Measurements from ENCODE around the gene TRIM6. TPM values are rescaled to one million over a fixed set of nuclear protein-coding genes. Genes with fewer than 3 reads are reported as not detected.
"Not testable (repeated sequence)": the region's sequence is repeated elsewhere in the genome, so short reads cannot be mapped to it uniquely, and the experiment has no call there.

The TRIM6 gene
- total RNA-seq, 1 experiment from 2014 or later: 0.75 TPM

DNA sequence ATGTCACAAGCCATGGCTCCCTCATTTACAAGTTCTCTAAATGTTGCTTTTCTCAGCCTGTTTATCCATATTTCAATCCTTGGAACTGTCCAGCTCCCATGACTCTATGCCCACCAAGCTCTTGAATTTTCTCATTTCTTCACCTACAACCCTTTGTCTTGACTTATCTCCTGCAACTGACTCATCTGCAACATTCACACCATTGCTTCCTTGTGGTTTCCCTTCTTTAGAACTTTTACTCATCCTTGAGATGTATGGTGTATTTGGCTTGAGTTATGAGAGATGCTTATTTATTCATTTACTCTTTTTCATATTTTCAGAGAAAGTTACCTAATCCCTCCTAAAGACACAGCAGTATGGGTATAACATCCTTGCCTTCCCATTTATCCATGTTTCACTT is 47.1 kb downstream of the TRIM6 start:
- TF ChIP-seq, protein P1, sequence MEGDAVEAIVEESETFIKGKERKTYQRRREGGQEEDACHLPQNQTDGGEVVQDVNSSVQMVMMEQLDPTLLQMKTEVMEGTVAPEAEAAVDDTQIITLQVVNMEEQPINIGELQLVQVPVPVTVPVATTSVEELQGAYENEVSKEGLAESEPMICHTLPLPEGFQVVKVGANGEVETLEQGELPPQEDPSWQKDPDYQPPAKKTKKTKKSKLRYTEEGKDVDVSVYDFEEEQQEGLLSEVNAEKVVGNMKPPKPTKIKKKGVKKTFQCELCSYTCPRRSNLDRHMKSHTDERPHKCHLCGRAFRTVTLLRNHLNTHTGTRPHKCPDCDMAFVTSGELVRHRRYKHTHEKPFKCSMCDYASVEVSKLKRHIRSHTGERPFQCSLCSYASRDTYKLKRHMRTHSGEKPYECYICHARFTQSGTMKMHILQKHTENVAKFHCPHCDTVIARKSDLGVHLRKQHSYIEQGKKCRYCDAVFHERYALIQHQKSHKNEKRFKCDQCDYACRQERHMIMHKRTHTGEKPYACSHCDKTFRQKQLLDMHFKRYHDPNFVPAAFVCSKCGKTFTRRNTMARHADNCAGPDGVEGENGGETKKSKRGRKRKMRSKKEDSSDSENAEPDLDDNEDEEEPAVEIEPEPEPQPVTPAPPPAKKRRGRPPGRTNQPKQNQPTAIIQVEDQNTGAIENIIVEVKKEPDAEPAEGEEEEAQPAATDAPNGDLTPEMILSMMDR (IDR thresholded peaks at IDR 0.05; ENCODE audit: unreplicated experiment): no peak
- ChIA-PET CTCF (no interaction called here), POLR2A (no interaction called here)
- Mint-ChIP-seq H3K27me3 (ENCODE audit: insufficient read depth, unreplicated experiment) (no peaks in the 10 kb centered on the region), H3K36me3 (ENCODE audit: insufficient read depth, unreplicated experiment) (no peaks in the 10 kb centered on the region), H3K9me3 (ENCODE audit: unreplicated experiment) (no peaks in the 10 kb centered on the region), H3K4me3 (ENCODE audit: unreplicated experiment) (no peak overlapping the region), H3K4me1 (ENCODE audit: insufficient read depth, unreplicated experiment) (no peaks in the 10 kb centered on the region), H3K27ac (ENCODE audit: low read depth, unreplicated experiment) (no peak overlapping the region)
- no TSS peak for BruUV-seq (replicated peaks)
- DNase-seq (ENCODE audit: unreplicated experiment): no peak
- intact Hi-C loops (cut with micrococcal nuclease): no loop called here

DNA sequence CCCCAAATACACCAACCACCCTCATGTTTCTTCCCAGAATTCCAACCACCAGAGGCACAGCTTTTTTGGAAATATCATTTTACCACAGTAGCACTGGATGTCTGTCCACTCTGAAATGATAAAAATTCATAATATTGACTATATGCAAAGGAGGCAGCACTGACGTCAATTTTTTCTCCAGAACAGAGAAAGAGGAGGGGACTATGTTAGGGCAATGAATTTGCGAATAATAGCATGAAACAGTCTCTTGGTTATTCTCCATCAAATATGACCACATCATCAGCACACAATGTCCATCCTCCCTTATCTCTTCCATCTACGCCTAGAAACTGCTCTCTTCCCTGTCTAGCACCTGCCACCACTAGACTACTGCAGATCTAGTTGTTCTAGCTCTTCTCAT is 49.7 kb downstream of the TRIM6 start:
- DNase-seq (ENCODE audit: unreplicated experiment): no peak
- H3K36me3 Mint-ChIP-seq (ENCODE audit: insufficient read depth, unreplicated experiment): no peaks in the 10 kb centered on the region
- no TSS peak for BruUV-seq (replicated peaks)
- ChIA-PET POLR2A (no interaction called here), CTCF (interaction anchor here (0.6 to 1.3 kb wide), 4 partner anchors 61 to 245 kb away, joined by 3 to 4 read pairs (median 3); no protein-coding TSS in a partner anchor)
- TF ChIP-seq, protein P1 (IDR thresholded peaks at IDR 0.05; ENCODE audit: unreplicated experiment): no peak
- H3K4me1 Mint-ChIP-seq (ENCODE audit: insufficient read depth, unreplicated experiment): no peaks in the 10 kb centered on the region
- intact Hi-C loops (cut with micrococcal nuclease): no loop called here
- H3K4me3 Mint-ChIP-seq (ENCODE audit: unreplicated experiment): no peak overlapping the region
- no peak overlapping the region for H3K27ac Mint-ChIP-seq (ENCODE audit: low read depth, unreplicated experiment)
- no peaks in the 10 kb centered on the region for H3K9me3 Mint-ChIP-seq (ENCODE audit: unreplicated experiment)
- H3K27me3 Mint-ChIP-seq (ENCODE audit: insufficient read depth, unreplicated experiment): no peaks in the 10 kb centered on the region

DNA sequence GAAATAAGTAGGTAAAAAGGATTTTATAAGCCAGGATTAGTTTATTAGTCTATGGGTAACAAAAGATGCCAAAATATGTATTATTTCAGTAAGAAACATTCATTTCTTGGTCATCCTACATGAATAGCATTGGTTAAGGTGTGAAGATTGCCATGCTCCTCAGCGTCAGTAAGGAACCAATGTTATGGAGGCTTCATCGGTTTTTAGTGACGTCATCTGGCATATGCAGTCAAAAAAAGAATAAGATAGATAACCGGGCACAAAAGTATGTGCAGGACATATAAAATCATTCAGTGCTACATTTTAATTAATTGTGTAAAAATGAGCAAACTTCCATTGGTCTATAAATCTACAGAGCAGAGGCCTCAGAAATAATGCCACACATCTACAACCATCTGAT is 59.0 kb downstream of the TRIM6 start:
- TF ChIP-seq, protein P1 (IDR thresholded peaks at IDR 0.05; ENCODE audit: unreplicated experiment): no peak
- no peaks in the 10 kb centered on the region for H3K27me3 Mint-ChIP-seq (ENCODE audit: insufficient read depth, unreplicated experiment)
- intact Hi-C loops (cut with micrococcal nuclease): no loop called here
- H3K4me1 Mint-ChIP-seq (ENCODE audit: insufficient read depth, unreplicated experiment): no peaks in the 10 kb centered on the region
- H3K36me3 Mint-ChIP-seq (ENCODE audit: insufficient read depth, unreplicated experiment): no peaks in the 10 kb centered on the region
- no TSS peak for BruUV-seq (replicated peaks)
- no peak overlapping the region for H3K27ac Mint-ChIP-seq (ENCODE audit: low read depth, unreplicated experiment)
- ChIA-PET POLR2A (no interaction called here), CTCF (no interaction called here)
- H3K4me3 Mint-ChIP-seq (ENCODE audit: unreplicated experiment): no peak overlapping the region
- peaks cover 7% of the 10 kb centered on the region for H3K9me3 Mint-ChIP-seq (ENCODE audit: unreplicated experiment)
- no peak for DNase-seq (ENCODE audit: unreplicated experiment)

DNA sequence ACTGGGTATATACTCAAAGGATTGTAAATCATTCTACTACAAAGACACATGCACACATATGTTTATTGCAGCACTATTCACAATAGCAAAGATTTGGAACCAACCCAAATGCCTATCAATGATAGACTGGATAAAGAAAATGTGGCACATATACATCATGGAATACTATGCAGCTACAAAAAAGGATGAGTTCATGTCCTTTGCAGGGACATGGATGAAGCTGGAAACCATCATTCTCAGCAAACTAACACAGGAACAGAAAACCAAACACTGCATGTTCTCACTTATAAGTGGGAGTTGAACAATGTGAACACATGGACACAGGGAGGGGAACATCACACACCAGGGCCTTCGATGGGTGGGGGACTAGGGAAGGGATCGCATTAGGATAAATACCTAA is 60.5 kb downstream of the TRIM6 start:
- POLR2A ChIA-PET: not testable (repeated sequence)

DNA sequence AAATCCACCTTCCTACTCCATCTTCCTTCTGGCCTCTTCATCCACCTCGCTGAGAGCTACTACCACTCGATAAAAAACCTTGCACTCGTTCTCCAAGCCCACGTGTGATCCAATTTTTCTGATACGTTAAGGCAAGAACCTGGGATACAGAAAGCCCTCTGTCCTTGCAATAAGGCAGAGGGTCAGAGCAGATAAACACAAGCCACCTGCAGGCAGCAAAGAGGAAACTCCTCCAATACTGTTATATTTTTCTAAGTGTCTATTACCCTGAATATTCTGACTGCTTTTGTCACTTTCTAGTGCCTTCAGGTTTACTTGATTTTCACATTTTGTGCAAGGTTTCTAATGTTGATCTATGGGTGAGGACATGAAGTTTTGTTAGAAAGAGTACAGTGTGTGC is 61.9 kb downstream of the TRIM6 start:
- Mint-ChIP-seq H3K4me3 (ENCODE audit: unreplicated experiment) (no peak overlapping the region), H3K27ac (ENCODE audit: low read depth, unreplicated experiment) (no peak overlapping the region), H3K9me3 (ENCODE audit: unreplicated experiment) (peaks cover under 1% of the 10 kb centered on the region), H3K4me1 (ENCODE audit: insufficient read depth, unreplicated experiment) (no peaks in the 10 kb centered on the region), H3K27me3 (ENCODE audit: insufficient read depth, unreplicated experiment) (no peaks in the 10 kb centered on the region), H3K36me3 (ENCODE audit: insufficient read depth, unreplicated experiment) (peaks cover under 1% of the 10 kb centered on the region)
- ChIA-PET POLR2A (interaction anchor here (1.6 kb wide), 1 partner anchor 61 kb away, joined by 4 read pairs; the partner anchor contains the start of gene TRIM6), CTCF (no interaction called here)
- no TSS peak for BruUV-seq (replicated peaks)
- no peak for DNase-seq (ENCODE audit: unreplicated experiment)
- TF ChIP-seq, protein P1 (IDR thresholded peaks at IDR 0.05; ENCODE audit: unreplicated experiment): no peak
- intact Hi-C loops (cut with micrococcal nuclease): no loop called here

More for the DNA sequence above, 60.5 kb downstream of the TRIM6 start:
- intact Hi-C loops (cut with micrococcal nuclease); DNase-seq (ENCODE audit: unreplicated experiment); H3K4me3 Mint-ChIP-seq (ENCODE audit: unreplicated experiment); H3K4me1 Mint-ChIP-seq (ENCODE audit: insufficient read depth, unreplicated experiment); H3K27ac Mint-ChIP-seq (ENCODE audit: low read depth, unreplicated experiment); H3K27me3 Mint-ChIP-seq (ENCODE audit: insufficient read depth, unreplicated experiment); BruUV-seq (replicated peaks); H3K36me3 Mint-ChIP-seq (ENCODE audit: insufficient read depth, unreplicated experiment); H3K9me3 Mint-ChIP-seq (ENCODE audit: unreplicated experiment); CTCF ChIA-PET: not testable (repeated sequence)

Data from MCF 10A (cell line).